Measurements from ENCODE around the gene ATF6.

DNA sequence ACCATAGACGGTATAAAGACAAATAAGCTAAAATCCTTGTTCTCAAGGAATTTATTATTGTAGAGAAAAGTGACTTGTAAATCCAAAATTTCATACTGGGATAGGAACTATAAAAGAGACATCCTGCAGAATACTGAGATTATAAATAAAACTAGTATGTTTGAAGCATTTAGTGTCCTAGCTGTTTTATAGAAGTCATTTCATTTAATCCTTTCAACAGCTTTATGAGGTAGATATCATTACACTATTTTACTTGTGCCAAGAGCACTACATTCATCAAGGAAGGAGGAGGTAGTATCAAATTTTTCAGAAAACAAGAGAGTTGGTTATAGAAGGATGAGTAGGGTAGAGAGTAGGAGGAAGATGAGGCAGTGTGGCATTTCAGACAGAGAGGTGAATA lies 119.6 kb downstream of the ATF6 start:
- no peak for TF ChIP-seq POLR2A (IDR thresholded peaks at IDR 0.05)
- TF ChIP-seq, protein P1, sequence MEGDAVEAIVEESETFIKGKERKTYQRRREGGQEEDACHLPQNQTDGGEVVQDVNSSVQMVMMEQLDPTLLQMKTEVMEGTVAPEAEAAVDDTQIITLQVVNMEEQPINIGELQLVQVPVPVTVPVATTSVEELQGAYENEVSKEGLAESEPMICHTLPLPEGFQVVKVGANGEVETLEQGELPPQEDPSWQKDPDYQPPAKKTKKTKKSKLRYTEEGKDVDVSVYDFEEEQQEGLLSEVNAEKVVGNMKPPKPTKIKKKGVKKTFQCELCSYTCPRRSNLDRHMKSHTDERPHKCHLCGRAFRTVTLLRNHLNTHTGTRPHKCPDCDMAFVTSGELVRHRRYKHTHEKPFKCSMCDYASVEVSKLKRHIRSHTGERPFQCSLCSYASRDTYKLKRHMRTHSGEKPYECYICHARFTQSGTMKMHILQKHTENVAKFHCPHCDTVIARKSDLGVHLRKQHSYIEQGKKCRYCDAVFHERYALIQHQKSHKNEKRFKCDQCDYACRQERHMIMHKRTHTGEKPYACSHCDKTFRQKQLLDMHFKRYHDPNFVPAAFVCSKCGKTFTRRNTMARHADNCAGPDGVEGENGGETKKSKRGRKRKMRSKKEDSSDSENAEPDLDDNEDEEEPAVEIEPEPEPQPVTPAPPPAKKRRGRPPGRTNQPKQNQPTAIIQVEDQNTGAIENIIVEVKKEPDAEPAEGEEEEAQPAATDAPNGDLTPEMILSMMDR (IDR thresholded peaks at IDR 0.05), result no peak
